HG03196 (cell line): Measurements from ENCODE around the gene CEP120.
"Not testable (repeated sequence)": the region's sequence is repeated elsewhere in the genome, so short reads cannot be mapped to it uniquely, and the experiment has no call there.

Source experiments
- ATAC-seq: cut with Tn5 transposase; IDR thresholded peaks from one replicate; pipeline ENCODE4 v1.9.1; 2021; ENCODE audit not compliant: unreplicated experiment

The CEP120 gene

GRCh38 chr5:123423278-123424149 lies at the start of gene CEP120:
Gene CEP120, minus strand, starts transcription at chr5:123423403. Its CDS starts 405 bp downstream, at chr5:123422998.
- peak; percentile 99 for ATAC-seq

GRCh38 chr5:123472150-123472924 lies 49.1 kb upstream of the CEP120 start:
- ATAC-seq, result no peak

DNA sequence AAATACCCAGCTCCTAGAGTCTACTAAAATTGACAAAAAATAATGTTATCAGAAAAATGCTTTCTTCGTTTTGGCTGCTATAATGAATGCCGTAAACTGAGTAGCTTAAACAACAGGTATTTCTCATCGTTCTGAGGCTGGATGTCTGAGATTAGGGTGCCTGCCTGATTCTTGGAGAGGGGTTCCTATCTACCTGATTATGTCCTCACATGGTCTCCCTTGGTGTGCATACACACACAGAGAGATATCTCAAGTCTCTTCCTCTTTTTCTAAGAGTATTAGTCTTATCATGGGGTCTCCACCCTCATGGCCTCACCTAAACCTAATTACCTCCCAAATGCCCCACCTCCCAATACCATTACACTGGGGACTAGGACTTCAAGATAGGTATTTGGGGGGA lies 48.2 kb upstream of the CEP120 start:
- ATAC-seq, result no peak

GRCh38 chr5:123466839-123467238 lies 43.6 kb upstream of the CEP120 start:
- ATAC-seq, result not testable (repeated sequence)

- ATAC-seq, result no peak
Observed at GRCh38 chr5:123460296-123460729, 37.1 kb upstream of the CEP120 start.

- ATAC-seq, result not testable (repeated sequence)
Observed at GRCh38 chr5:123458994-123459393, 35.8 kb upstream of the CEP120 start.

- no peak for ATAC-seq
Observed at GRCh38 chr5:123456242-123456641, 33.0 kb upstream of the CEP120 start.

DNA sequence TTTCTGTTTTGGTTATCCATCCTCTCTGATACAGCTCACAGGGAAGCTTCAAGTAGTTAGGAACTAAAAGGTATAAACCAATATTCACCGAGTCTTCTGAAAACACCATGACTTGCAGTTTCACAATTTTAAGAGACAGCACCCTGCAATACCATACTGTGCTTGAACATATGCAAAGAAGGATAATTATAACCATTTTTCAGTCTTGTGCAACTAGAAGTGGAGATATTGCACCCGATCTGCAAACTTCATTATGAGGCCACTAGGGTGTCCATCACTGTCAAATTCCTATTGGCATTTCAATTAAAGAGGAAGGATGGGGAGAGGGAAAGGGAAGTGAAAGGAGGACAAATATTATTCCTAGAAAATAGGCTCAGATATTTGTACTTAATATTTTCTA lies 32.4 kb upstream of the CEP120 start:
- peak; percentile 85 for ATAC-seq

- peak; percentile 42 for ATAC-seq
Observed at GRCh38 chr5:123455095-123455494, 31.9 kb upstream of the CEP120 start.

DNA sequence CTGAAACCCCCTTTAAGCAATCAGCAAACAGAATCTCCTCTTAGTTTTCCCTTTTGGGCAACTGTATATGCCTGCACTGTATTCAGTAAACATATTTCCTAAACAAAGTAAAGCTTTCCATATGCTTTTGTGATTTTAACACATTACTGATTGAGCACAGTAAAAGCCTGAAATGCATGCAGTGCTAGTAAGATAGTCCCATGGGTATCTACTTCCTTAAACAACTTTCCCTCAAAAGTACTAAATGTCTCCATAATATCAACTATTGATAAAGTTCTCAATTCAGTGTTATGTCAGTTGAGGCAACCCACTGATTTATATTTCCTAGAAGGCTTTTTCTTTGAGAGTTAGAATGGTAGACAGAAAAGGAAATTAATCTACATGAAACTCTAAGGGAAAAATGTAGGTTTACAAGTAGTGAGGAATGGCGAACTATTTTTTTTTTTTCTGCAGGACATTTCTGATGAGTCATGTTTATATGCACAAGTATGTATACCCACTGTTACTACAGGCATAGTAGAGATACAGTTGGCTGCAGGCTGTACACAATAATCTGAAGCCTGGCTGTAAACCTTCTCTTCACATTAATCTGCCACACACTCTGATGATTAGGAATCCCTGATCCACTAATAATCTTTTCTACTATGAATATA lies 31.2 kb upstream of the CEP120 start:
- ATAC-seq, result no peak

GRCh38 chr5:123452401-123452800 lies 29.2 kb upstream of the CEP120 start:
- no peak for ATAC-seq

- ATAC-seq, result no peak
Observed at GRCh38 chr5:123451047-123451446, 27.8 kb upstream of the CEP120 start.

GRCh38 chr5:123450640-123451039 lies 27.4 kb upstream of the CEP120 start:
- ATAC-seq, result no peak

GRCh38 chr5:123450114-123450513 lies 26.9 kb upstream of the CEP120 start:
- no peak for ATAC-seq

DNA sequence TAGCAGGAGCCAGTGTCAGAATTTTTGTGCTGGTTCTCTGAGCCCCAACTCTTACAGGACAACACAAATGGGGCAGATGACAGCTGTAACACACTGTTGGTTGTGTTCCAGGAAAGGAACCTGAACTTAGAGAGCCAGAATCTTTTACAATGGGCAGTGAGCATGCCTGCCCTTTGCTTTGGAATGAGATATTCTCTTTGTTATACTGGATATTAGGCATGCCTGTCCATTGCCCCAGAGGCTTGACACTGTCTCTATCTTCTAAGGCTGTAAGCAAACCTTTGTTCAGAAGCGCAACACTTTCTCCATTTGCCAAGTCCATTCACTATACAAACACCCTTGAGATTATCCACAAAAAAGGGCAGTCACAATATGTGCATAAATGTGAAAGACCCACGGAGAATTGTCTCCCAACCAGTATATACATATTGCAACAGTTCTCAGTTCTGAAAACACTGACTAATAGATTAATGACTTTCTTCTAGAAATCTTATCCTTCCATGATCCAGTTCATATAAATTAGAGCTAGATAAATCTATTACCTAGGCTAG lies 26.3 kb upstream of the CEP120 start:
- no peak for ATAC-seq

- no peak for ATAC-seq
Observed at GRCh38 chr5:123448743-123449142, 25.5 kb upstream of the CEP120 start.

DNA sequence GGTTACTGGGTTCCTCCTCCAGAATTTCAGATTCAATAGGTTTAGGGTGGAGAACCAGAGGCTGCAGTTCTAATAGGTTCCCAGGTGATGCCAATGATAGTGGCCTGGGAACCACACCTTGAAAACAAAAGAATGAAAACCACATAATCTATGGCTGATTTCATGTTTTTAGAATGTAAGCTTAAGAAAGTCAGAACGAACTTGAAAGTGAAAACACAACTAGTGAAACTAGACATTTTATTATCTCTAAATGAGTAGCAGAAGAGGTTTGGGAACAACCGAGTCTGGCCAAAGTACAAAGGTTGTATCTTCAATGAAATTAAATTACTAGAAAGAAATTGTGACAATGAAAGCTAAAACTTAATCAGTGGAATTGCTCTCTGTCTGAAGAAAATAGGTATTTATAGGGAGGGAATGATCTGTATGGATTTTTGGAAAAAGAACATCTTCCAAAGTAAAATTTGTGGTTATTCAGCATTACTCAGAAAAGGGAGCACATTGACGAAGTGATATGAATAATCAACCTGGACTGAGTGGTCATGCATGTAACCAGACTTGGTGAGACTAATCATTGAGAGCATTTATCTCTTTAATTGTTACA lies 24.9 kb upstream of the CEP120 start:
- peak; percentile 88 for ATAC-seq

- ATAC-seq, result no peak
Observed at GRCh38 chr5:123444016-123444415, 20.8 kb upstream of the CEP120 start.

- ATAC-seq, result peak; percentile 48
Observed at GRCh38 chr5:123441408-123441807, 18.2 kb upstream of the CEP120 start.

- no peak for ATAC-seq
Observed at GRCh38 chr5:123440456-123441181, 17.4 kb upstream of the CEP120 start.
